NCI-H345 treated with DMSO at 0.1 percent for 48 hours (cell line): ENCODE results near the gene PSPC1.

Source experiments
- DNase-seq: peaks from one replicate; lab custom pipeline; 2025; ENCODE audit not compliant: unreplicated experiment; lab: John Stamatoyannopoulos, UW

Gene PSPC1

DNA sequence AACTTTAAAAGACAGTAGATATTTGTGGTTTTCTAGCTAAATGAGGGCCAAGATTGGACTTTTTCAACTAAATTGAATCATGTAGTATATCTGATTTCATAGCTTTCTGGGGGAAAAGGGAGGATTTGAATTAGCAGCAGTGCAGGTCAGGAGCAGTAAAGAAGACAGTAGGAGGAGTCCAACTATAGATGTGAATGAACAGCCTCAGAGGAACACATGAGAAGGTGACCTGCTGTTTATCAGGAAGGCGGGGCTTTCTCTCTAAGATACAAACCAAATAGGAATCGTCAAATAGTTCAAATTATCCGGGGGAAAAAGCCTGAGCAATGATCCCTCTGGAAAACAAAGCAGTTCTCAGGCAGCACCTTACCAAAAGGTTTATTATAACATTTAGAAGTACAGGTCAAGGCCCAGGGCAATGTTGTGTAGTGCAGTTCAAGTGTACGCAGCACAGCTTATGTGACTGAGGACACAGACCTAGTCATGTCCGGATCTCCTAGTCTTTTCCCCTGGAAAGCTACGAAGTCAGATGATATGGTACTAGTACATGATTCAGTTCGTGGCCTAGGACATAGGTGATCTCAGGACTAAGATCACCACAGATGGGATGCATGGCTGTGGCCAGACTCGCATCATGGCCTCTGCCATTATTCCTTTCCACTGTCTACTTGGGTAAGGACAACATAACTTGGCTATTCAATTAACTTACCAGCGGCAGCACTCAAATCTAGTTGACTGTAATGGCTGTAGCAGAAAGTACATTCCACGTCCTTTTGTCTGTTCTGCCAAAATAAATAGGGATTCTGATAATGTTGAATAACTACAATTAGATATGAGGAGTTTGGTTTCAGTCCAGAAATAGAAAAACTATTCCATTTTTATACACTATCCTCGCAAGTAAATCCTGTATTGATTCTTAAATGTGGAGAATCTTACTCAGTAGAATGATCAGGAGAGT, 109.0 kb downstream of the PSPC1 start:
- no peak for DNase-seq

DNA sequence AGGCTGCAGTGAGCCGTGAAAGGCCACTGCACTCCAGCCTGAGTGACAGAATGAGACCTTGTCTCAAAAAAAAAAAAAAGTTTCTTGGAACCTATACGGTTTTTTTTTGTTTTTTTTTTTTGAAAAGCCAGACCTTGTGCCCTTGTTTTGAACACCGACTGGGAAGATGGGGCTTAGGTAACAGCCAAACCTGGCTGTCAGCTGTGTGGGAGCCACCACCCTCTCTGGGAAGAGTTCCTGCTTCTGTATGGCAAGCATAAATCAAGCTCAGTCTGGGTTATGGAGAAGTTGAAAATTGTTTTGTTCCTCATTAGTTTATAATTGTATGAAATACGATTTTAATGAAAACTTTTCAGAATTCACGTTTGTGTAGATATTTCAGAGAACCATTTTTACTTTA, 109.8 kb downstream of the PSPC1 start:
- DNase-seq = no peak

DNA sequence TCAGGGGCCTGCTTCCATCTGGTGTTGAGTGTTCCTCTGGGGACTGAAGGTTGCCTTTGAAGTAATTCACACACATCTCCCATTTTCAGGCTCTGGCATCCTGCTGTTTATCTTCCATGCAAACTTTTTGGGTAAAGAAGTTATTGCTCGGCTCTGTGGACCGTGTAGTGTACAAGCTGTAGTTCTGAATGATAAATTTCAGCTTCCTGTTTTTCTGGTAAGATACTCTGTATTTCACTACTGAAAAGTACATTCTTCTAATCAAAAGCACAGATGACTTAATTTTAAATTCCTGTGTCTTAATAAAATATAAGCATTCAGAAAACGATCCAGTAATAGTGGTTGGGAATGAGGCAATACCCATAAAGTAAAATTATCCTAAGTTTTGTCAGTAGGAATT, 112.6 kb downstream of the PSPC1 start:
- no peak for DNase-seq

DNA sequence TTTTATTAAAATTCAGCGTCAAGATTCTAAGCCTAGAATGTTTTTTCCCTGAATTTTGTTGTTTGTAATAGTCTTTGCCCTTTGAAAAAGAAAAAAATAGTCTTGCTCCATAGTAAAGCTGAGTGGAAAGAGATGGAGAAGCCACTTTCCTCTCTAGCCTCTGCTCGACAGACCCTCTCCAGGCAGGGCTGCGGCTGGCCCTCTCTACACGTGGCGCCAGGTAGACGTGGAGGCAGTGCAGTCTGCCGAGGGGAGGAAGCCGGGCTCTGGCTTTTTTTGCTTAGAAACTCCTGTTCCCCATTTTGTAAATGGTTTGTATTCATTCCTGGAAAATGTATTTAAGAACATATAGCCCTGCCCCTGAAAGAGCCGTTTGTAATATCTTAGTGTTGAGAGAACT, 114.0 kb downstream of the PSPC1 start:
- DNase-seq = no peak

DNA sequence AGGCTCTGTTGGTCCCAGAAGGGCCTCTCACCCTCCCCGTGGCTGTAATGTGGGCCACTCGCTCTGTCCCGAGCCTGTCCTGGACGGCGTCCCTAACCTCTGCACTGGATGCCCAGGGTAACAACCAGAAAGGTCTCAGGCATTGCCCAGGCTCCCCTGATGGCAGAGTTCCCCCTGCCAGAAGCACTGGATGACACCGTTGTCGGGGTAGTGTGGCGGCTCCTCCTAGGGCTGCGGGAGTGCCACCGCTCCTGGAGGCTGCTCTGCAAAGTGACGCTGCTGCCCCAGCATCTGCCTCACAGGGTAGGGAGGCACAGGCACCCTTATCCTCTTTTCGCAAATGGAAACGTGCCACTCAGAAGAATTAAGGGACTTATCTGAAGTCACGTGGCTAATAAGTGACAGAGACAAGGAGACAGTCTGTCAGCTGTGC, 117.3 kb downstream of the PSPC1 start:
- DNase-seq = no peak

DNA sequence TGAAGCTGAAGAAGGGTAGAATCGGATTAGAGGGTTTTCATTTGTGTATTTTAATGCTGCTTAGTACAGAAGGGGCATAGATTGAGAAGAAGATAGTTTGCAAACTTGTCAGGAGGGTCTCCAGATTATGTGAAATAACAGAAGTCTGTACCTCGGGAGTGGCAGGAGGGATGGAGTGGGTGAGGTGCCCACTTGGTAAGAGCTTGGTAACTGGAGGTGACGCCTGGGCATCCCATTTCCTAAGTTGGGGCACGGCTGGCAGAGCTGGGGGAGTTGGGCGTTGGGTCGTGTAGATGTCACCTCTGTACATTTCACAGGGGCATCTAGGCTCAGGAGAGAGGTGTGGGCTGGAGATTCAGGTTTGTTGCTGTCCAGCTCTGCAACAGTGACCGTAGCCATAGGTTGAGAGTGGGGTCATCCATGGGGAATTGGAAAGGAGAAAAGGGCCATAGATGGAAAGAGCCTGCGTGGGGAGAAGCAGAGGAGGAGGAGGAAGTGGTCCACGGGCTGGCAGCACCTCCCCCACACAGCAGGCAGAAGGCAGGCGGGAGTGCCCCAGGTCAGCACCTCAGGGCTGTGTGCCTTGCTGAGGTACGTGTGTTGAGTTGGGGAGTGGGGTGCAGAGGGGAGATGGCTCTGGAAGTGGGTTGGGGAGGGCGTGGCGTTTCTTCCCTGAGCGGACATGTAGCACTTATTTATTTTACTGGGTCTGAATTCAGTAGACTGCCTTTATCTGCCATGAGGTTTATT, 118.1 kb downstream of the PSPC1 start:
- DNase-seq = no peak

DNA sequence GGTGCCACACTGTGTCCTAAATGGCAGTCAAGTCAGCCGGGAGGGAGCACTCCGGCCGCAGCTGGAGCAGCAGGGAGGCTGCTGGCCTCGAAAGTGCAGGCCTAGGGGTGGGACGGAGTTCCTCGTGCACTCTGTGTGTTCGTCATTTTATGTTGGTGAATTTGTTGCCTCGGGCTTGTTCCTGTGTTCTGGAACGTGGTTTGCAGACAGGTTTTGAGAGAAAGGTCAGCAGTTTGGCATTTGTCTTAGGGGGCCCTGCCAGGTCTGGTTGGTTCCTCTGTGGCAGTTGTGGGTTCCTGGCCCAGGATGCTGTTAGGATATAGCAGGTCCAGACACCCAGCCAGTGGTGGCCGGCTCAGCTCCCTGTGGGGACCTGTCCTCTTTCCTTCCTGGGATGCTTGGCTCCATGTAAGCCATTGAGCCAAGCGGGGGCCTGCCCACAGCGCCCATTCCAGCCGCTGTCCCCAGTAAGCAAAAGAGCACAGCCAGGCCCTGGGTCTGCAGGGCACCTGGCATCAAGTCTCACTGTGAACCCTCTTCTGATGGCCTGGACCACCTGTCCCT, 119.2 kb downstream of the PSPC1 start:
- DNase-seq = no peak

DNA sequence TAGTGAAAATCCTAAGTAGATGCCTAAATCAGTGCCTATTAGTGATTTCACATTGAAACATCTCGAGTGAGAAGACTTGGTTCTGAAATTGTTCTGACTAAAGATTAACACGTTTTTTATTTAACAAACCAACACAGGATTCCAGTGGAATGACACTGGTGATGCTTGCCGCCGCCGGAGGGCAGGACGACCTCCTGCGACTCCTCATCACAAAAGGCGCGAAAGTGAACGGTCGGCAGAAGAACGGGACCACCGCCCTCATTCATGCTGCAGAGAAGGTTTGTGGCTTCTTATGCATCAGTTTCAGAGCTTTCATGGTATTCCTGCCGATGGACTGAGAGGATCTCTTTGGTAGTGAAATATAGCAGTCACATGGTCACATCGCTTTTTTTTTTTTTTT, 121.2 kb downstream of the PSPC1 start:
- DNase-seq = no peak

DNA sequence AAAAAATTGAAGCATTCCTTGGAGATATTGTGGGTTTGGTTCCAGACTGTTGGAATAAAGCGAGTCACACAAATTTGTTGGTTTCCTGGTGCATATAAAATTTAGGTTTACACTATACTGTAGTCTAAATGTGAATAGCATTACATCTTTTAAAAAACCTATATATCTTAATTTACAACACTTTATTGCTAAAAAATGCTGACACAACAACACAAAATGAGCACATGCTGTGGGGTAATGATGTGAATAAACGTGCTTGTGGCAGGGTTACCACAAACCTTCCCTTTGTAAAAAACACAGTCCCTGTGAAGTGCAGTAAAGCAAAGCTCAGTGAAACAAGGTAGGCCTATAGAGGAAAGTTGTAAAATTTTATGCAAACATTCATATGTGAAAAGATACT, 121.6 kb downstream of the PSPC1 start:
- DNase-seq = no peak

DNA sequence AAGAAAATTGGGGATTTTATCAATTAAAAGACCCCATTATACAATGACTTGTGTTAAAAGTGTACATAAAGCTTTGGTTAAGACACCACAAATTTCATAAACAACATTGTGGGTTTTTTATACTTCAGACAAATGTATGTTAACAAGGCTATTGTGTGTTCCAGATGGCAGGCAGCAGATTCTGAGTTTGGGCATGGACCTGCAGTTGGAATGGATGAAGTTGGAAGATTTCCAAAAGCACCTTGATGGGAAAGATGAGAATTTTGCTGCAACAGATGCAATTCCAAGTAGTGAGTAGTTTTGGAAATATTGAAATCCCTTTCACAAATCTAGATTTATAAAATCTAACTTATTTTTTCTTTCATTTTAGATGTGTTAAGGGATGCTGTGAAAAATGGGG, 123.9 kb downstream of the PSPC1 start:
- DNase-seq = no peak

DNA sequence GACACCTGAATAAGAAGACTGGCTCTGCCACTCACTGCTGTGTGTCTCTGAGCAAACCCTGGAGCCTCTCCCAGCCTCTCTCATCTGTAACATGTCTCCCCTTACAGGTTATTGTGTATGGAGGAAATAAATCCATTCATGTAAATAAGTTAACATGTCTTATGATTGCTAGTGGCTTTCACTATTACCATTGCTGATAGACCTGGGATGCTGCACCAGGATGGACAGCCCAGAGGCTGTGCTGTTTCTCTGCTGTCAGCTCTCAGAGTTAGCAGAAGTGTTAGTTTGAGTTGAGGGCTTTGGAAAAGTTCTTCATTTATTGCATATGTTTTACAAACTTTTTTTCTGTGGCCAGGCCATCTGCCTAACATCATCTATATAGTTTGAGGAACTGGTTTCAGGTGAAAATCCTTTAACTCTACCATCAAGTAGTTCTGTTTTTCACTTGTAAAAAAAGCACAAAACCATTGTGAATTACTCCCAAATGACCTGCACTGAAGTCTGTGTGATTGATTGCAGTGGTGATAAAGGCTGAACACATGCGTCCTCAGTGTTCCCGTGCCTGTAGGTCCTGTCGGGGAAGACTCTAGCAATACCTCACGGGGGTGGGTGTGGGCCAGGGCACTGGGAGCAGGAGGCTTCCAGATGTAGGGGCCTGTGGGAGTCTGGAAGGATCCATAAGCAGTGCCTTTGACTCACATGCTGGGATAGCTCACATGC, 124.7 kb downstream of the PSPC1 start:
- DNase-seq = no peak
